GM18505 (cell line): Measurements from ENCODE around the gene CEP78.

Source experiments
- ATAC-seq: cut with Tn5 transposase; IDR thresholded peaks from one replicate; pipeline ENCODE4 v1.9.1; 2021; ENCODE audit not compliant: unreplicated experiment
- POLR2A ChIP-seq: IDR thresholded peaks from 4 replicates; pipeline ENCODE4 v1.6.1; 2011; ENCODE audit warnings: borderline replicate concordance; ENCODE audit not compliant: insufficient read depth, insufficient read length; ENCODE audit errors: extremely low read depth

CEP78 gene

GRCh38 chr9:78316166-78316892, 80.5 kb downstream of the CEP78 start:
- TF ChIP-seq POLR2A, result no peak
- ATAC-seq, result no peak

GRCh38 chr9:78319197-78320029, 83.5 kb downstream of the CEP78 start:
- TF ChIP-seq POLR2A, result no peak
- no peak for ATAC-seq

GRCh38 chr9:78320030-78320693, 84.3 kb downstream of the CEP78 start:
- no peak for TF ChIP-seq POLR2A
- no peak for ATAC-seq

- ATAC-seq, result no peak
- TF ChIP-seq POLR2A, result no peak
These were observed 85.1 kb downstream of the CEP78 start for GRCh38 chr9:78320875-78321496.

- no peak for TF ChIP-seq POLR2A
- no peak for ATAC-seq
These were observed 85.6 kb downstream of the CEP78 start for GRCh38 chr9:78321505-78321904.

GRCh38 chr9:78324068-78324650, 88.3 kb downstream of the CEP78 start:
- no peak for ATAC-seq
- no peak for TF ChIP-seq POLR2A

GRCh38 chr9:78324682-78325081, 88.8 kb downstream of the CEP78 start:
- ATAC-seq, result no peak
- TF ChIP-seq POLR2A, result no peak

- ATAC-seq, result no peak
- TF ChIP-seq POLR2A, result no peak
These were observed 89.5 kb downstream of the CEP78 start for GRCh38 chr9:78325343-78325742.

- no peak for TF ChIP-seq POLR2A
- no peak for ATAC-seq
These were observed 90.0 kb downstream of the CEP78 start for GRCh38 chr9:78325846-78326360.

GRCh38 chr9:78326564-78326963, 90.7 kb downstream of the CEP78 start:
- ATAC-seq, result no peak

More at GRCh38 chr9:78326564-78326963, 90.7 kb downstream of the CEP78 start:
- no peak for TF ChIP-seq POLR2A
